CD4-positive, alpha-beta T cell (primary cell): Measurements from ENCODE around the gene TPCN1. TPM values are rescaled to one million over a fixed set of nuclear protein-coding genes. Genes with fewer than 3 reads are reported as not detected.

Experiments used
- ATAC-seq: fragments of 200-7000 bp; cut with Tn5 transposase; one replicate; pipeline ENCODE4 v1.10.0; 2022; ENCODE audit warnings: mild to moderate bottlenecking; ENCODE audit not compliant: poor library complexity
- CTCF ChIA-PET: fragments of 350-600 bp; sonication (Branson Sonifier 250); formaldehyde crosslinking; loops from one replicate; lab custom pipeline; 2021; ENCODE audit warnings: antibody characterized with exemption, inconsistent platforms; lab: Charles Lee
- POLR2A ChIA-PET: fragments of 350-600 bp; sonication (Branson Sonifier 250); formaldehyde crosslinking; loops from one replicate; lab custom pipeline; 2021; ENCODE audit warnings: antibody characterized with exemption, inconsistent platforms; lab: Charles Lee
- DNase-seq, 14 experiments: peaks; one replicate each; pipeline ENCODE4 v3.0.0-alpha.2; 2013 to 2020; ENCODE audit warnings: mixed read lengths in 2 of 14
- H3K27ac ChIP-seq, 2 donors: one replicate each; pipeline versions ENCODE4 v1.5.1 to v1.7.0; 2013; ENCODE audit warnings: low read length in 2 of 2, low read depth in 1 of 2, mild to moderate bottlenecking in 1 of 2
- H3K27me3 ChIP-seq, 2 experiments: 1 replicate in 1 of 2; 2 replicates in 1 of 2; pipeline versions ENCODE4 v1.6.1 to v1.7.0; 2013; ENCODE audit warnings: low read length in 2 of 2, control low read depth in 1 of 2, mild to moderate bottlenecking in 1 of 2, moderate library complexity in 1 of 2; ENCODE audit not compliant: insufficient read depth in 2 of 2, control insufficient read depth in 1 of 2
- H3K36me3 ChIP-seq: one replicate; pipeline ENCODE4 v1.6.1; 2013; ENCODE audit warnings: low read length, control low read depth; ENCODE audit not compliant: insufficient read depth
- H3K4me1 ChIP-seq: one replicate; pipeline ENCODE4 v1.6.1; 2013; ENCODE audit warnings: low read length, control low read depth; ENCODE audit not compliant: insufficient read depth
- H3K4me3 ChIP-seq: one replicate; pipeline ENCODE4 v1.5.1; 2013; ENCODE audit warnings: mild to moderate bottlenecking, low read length, moderate library complexity
- H3K9me3 ChIP-seq, 2 experiments: 1 replicate in 1 of 2; 2 replicates in 1 of 2; pipeline versions ENCODE4 v1.6.1 to v1.7.0; 2013; ENCODE audit warnings: low read length in 2 of 2, mild to moderate bottlenecking in 2 of 2, control low read depth in 1 of 2, moderate library complexity in 1 of 2; ENCODE audit not compliant: control insufficient read depth in 1 of 2, insufficient read depth in 1 of 2
- H3K27ac Mint-ChIP-seq: one replicate; pipeline ENCODE4 v1.8.0; 2020; ENCODE audit warnings: mixed read lengths
- H3K27me3 Mint-ChIP-seq: one replicate; pipeline ENCODE4 v1.8.0; 2021; ENCODE audit warnings: mixed read lengths
- H3K36me3 Mint-ChIP-seq: one replicate; pipeline ENCODE4 v1.8.0; 2021; ENCODE audit warnings: low read depth, mixed read lengths
- H3K4me1 Mint-ChIP-seq: one replicate; pipeline ENCODE4 v1.8.0; 2021; ENCODE audit warnings: low read depth, mixed read lengths
- H3K4me3 Mint-ChIP-seq: one replicate; pipeline ENCODE4 v1.8.0; 2020; ENCODE audit warnings: mild to moderate bottlenecking, mixed read lengths
- H3K9me3 Mint-ChIP-seq: one replicate; pipeline ENCODE4 v1.8.0; 2020; ENCODE audit warnings: mixed read lengths
- intact Hi-C, 2 experiments: fragments of 100-400 bp; cut with DNase I in 1 of 2; cut with micrococcal nuclease in 1 of 2; formaldehyde crosslinking; loops; one replicate each; pipeline versions ENCODE4 v1.15.1 to v1.9.0; 2023 to 2025; cut with DNase I, micrococcal nuclease
- total RNA-seq, 174 experiments: library from RNA in 2 of 174; stranded (reverse) in 2 of 174; gene quantifications; one replicate each; pipeline ENCODE4 v1.2.3 and lab custom pipeline; 2021 to 2026
- TF ChIP-seq, protein P1 (sequence below): fragments of 200-600 bp; IDR thresholded peaks from one replicate; pipeline ENCODE4 v1.8.0; 2022; ENCODE audit warnings: antibody characterized with exemption, mild to moderate bottlenecking

TPCN1 gene
- total RNA-seq, 2 experiments from 2014 or later = 52.4 to 59.7 TPM

DNA sequence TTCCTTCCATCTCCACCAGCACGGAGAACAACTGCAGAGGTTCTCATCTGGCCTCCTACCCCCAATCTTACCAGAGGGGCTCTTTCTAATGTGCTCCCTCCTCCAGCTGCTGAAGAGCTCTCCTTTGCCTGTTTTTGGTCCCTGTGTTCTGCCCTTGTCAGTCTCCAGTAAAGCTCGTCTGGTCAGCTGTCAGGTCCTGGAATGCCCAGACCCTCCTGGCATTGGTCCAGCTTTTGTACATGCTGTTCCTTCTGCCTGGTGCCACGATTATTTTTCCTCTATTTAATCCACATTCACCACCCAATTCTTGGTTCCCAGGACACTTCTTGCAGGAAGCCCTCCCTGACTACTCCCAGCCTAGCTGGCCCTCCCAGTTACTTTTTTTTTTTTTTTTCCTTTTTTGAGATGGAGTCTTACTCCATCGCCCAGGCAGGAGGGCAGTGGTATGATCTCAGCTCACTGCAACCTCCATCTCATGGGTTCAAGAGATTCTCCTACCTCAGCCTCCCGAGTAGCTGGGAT lies 107.2 kb downstream of the TPCN1 start:
- Mint-ChIP-seq H3K4me3 (no peak overlapping the region), H3K27ac (no peak overlapping the region), H3K4me1 (peaks cover 59% of the 10 kb centered on the region), H3K27me3 (no peaks in the 10 kb centered on the region), H3K9me3 (no peaks in the 10 kb centered on the region), H3K36me3 (peaks cover 76% of the 10 kb centered on the region)
- CTCF ChIA-PET = no interaction called here
- TF ChIP-seq, protein P1, sequence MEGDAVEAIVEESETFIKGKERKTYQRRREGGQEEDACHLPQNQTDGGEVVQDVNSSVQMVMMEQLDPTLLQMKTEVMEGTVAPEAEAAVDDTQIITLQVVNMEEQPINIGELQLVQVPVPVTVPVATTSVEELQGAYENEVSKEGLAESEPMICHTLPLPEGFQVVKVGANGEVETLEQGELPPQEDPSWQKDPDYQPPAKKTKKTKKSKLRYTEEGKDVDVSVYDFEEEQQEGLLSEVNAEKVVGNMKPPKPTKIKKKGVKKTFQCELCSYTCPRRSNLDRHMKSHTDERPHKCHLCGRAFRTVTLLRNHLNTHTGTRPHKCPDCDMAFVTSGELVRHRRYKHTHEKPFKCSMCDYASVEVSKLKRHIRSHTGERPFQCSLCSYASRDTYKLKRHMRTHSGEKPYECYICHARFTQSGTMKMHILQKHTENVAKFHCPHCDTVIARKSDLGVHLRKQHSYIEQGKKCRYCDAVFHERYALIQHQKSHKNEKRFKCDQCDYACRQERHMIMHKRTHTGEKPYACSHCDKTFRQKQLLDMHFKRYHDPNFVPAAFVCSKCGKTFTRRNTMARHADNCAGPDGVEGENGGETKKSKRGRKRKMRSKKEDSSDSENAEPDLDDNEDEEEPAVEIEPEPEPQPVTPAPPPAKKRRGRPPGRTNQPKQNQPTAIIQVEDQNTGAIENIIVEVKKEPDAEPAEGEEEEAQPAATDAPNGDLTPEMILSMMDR = no peak
- POLR2A ChIA-PET = no interaction called here
- peaks cover 28% of the 10 kb centered on the region for H3K4me1 ChIP-seq
- intact Hi-C loops = no loop called here
- no peak overlapping the region for H3K4me3 ChIP-seq
- no peak overlapping the region for H3K27ac ChIP-seq
- no peaks in the 10 kb centered on the region for H3K27me3 ChIP-seq
- H3K9me3 ChIP-seq = no peaks in the 10 kb centered on the region
- peaks cover 54% of the 10 kb centered on the region for H3K36me3 ChIP-seq
- DNase-seq (no peak), ATAC-seq (no peak)

DNA sequence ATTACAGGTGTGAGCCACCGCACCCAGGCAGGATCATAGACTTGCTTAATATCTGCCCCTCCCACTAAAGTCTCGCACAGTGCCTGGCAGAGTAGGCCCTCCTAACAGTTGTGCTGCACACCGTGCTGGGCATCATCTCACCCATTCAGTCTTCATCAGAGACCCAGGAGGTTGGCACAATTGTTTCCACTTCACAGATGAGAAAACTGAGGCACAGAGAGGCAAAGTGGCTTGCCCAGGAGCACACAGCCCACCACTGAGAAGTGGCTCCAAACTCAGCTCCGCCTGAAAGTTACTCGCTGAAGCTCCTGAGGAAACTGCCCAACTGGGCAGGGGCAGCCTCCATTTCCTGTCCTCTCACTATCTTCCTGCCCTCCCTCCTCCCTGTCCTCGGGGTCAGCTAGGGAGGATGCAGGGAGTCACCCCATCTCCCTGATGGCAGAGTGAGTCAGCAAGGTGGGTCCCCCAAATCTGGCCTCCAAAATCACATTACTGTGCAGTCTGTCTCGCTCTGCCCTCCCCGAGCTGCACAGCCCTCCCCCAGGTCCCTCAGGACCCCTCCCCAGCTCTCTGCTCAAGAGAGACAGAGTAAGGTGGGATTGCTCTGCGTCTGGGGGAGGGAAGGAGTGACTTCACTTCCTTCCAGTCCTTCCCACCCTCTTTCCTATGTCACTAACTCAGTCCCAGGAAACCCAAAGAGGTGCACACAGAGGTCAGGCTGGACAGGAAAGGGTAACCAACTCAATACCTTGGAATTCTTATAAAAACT lies 107.9 kb downstream of the TPCN1 start:
- ATAC-seq = no peak
- Mint-ChIP-seq H3K27me3 (no peaks in the 10 kb centered on the region), H3K4me1 (peaks cover 60% of the 10 kb centered on the region), H3K36me3 (peaks cover 76% of the 10 kb centered on the region), H3K9me3 (no peaks in the 10 kb centered on the region), H3K27ac (peak overlapping the region; percentile 58), H3K4me3 (no peak overlapping the region)
- no peak for DNase-seq
- Histone ChIP-seq H3K4me1 (peaks cover 36% of the 10 kb centered on the region), H3K9me3 (no peaks in the 10 kb centered on the region), H3K27me3 (no peaks in the 10 kb centered on the region), H3K4me3 (no peak overlapping the region), H3K36me3 (peaks cover 51% of the 10 kb centered on the region), H3K27ac (no peak overlapping the region)
- ChIA-PET POLR2A (no interaction called here), CTCF (no interaction called here)
- intact Hi-C loops = no loop called here
- TF ChIP-seq, protein P1 = no peak

DNA sequence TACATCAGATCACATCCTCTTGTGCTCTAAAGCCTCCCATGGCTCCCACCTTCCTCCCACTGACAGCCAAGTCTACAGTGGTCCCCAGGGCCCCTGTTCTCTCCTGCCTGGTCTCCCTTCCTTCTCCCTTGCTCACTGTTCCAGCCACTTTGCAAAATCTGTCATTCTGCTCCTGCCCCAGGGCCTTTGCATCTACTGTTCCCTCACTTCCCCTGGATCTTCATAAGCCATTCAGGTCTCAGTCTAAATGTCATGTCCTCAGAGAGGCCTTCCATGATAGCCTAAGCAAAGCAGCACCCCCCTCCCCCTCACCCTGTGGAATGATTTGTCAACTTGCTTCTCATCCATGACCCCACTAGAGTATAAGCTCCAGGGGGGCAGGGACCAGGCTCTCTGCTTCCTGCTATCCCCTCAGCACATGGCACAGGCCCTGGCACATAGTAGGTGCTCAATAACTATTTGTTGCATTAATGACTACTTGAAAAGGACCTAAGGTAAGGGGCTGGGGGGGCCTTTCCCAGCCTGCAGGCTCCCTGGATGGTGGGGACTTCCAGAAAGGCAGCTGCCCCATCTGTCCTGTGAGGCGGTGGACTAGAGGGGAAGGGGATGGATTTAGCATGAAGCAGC lies 108.6 kb downstream of the TPCN1 start:
- ChIA-PET CTCF (no interaction called here), POLR2A (no interaction called here)
- peaks cover 50% of the 10 kb centered on the region for H3K36me3 ChIP-seq
- TF ChIP-seq, protein P1 = no peak
- no peak overlapping the region for H3K27ac ChIP-seq
- no peaks in the 10 kb centered on the region for H3K9me3 Mint-ChIP-seq
- no peaks in the 10 kb centered on the region for H3K27me3 ChIP-seq
- H3K27me3 Mint-ChIP-seq = no peaks in the 10 kb centered on the region
- H3K4me1 Mint-ChIP-seq = peaks cover 63% of the 10 kb centered on the region
- DNase-seq (no peak), ATAC-seq (no peak)
- H3K36me3 Mint-ChIP-seq = peaks cover 76% of the 10 kb centered on the region
- intact Hi-C loops = loop anchor here in 1 of 2 experiments (5.0 to 10.0 kb wide), 3 partner anchors 108 to 635 kb away; partner anchors contain the start of genes DDX54, RBM19, RITA1 and TPCN1
- peaks cover 39% of the 10 kb centered on the region for H3K4me1 ChIP-seq
- peak overlapping the region; percentile 58 for H3K27ac Mint-ChIP-seq
- H3K9me3 ChIP-seq = no peaks in the 10 kb centered on the region
- peak overlapping the region; percentile 38 for H3K4me3 Mint-ChIP-seq
- H3K4me3 ChIP-seq = no peak overlapping the region
